ENCODE results near the gene PDE4D. TPM values are rescaled to one million over a fixed set of nuclear protein-coding genes. Genes with fewer than 3 reads are reported as not detected.

Gene PDE4D
- total and polyA plus RNA-seq, 10 of the 15 experiments (the other 5 are each of a cell fraction or from before 2014, with no cell fraction given) = 0.87 to 4.1 (median 2.2) TPM

DNA sequence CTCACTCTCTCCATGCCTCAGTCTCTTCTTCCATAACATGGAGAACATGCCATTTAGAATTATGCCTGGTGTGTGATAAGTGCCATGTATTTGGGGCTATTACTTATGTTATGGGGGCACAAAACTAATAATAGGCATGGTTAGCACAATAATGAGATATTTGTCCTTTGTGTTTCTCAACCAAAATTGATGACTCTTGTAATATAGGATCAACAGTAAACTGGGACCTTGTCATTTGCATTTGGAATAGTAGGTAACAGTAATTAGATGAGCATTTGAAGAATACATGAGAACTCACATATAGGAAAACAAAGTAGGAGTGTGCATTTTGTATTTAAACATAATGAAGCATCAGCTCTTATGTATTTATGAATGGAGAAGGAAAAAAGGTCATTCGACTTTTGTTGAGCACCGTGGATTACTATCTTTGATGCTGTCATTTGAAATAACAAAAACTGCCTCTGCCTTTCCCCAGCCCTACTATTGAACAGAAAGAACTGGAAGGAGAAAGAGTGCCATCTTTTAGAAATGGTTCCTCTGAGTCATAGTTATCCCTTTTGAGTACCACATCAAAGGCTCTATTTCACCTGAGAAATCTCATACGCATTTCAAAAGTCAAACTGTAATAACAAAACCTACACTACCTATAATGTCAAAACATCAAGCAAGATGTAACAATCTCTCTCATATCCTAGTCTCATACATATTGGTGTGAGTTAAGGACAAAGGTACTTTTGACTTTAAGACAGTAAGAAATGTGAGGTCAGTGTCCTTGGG is 655.2 kb downstream of the PDE4D start (continued):
- TF ChIP-seq, protein P1, sequence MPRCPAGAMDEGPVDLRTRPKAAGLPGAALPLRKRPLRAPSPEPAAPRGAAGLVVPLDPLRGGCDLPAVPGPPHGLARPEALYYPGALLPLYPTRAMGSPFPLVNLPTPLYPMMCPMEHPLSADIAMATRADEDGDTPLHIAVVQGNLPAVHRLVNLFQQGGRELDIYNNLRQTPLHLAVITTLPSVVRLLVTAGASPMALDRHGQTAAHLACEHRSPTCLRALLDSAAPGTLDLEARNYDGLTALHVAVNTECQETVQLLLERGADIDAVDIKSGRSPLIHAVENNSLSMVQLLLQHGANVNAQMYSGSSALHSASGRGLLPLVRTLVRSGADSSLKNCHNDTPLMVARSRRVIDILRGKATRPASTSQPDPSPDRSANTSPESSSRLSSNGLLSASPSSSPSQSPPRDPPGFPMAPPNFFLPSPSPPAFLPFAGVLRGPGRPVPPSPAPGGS (IDR thresholded peaks at IDR 0.05; ENCODE audit: borderline replicate concordance, insufficient read depth, low read depth, low read length, poor library complexity, severe bottlenecking) = peak; percentile 73
- TF ChIP-seq JUNB (IDR thresholded peaks at IDR 0.05) (peak; percentile 97), ZZZ3 (IDR thresholded peaks at IDR 0.05; ENCODE audit: control insufficient read depth, insufficient read length, low read depth) (no peak), ASH2L (IDR thresholded peaks at IDR 0.05; ENCODE audit: borderline replicate concordance, low read depth) (no peak), NFYA (IDR thresholded peaks at IDR 0.05; ENCODE audit: borderline replicate concordance, low read depth, low read length) (no peak), CHD1 (IDR thresholded peaks at IDR 0.05; ENCODE audit: low read depth, low read length) (no peak), HDAC6 (IDR thresholded peaks at IDR 0.05; ENCODE audit: unreplicated experiment) (no peak), MEF2A (IDR thresholded peaks at IDR 0.05; ENCODE audit: insufficient read depth, low read depth, low read length) (peak; percentile 57; the same call in 1 of the 2 replicates), SMC3 (IDR thresholded peaks at IDR 0.05; ENCODE audit: borderline replicate concordance, low read length) (no peak), MTA3 (IDR thresholded peaks at IDR 0.05; ENCODE audit: borderline replicate concordance, low read length) (0 out of 2 replicates have a peak, but pooled peaks have one; percentile 64), ZNF384 (IDR thresholded peaks at IDR 0.05; ENCODE audit: borderline replicate concordance, low read depth, low read length) (no peak), PML (IDR thresholded peaks at IDR 0.05; ENCODE audit: low read length) (0 out of 2 replicates have a peak, but pooled peaks have one; percentile 31), JUND (IDR thresholded peaks at IDR 0.05; ENCODE audit: low read depth, low read length) (no peak), NFIC (IDR thresholded peaks at IDR 0.05; ENCODE audit: low read depth, low read length) (peak; percentile 94), CBFB (IDR thresholded peaks at IDR 0.05; ENCODE audit: low read depth) (peak; percentile 37; the same call in 1 of the 2 replicates), TCF7 (IDR thresholded peaks at IDR 0.05; ENCODE audit: borderline replicate concordance) (peak; percentile 99), PRDM15 (CRISPR knock-in tag; IDR thresholded peaks at IDR 0.05) (no peak), ETV6 (conservative IDR thresholded peaks at IDR 0.05 in 1 of 2, IDR thresholded peaks at IDR 0.05 in 1 of 2; ENCODE audit: borderline replicate concordance in 1 of 2, low read depth in 1 of 2) (0 out of 4 replicates have a peak, but pooled peaks of 1 of the 2 experiments have one; percentile 44), FOXM1 (IDR thresholded peaks at IDR 0.05; ENCODE audit: low read depth, low read length) (peak; percentile 65; the same call in 1 of the 2 replicates), DPF2 (IDR thresholded peaks at IDR 0.05) (0 out of 2 replicates have a peak, but pooled peaks have one; percentile 27), EP300 (IDR thresholded peaks at IDR 0.05; ENCODE audit: borderline replicate concordance in 1 of 2, control insufficient read depth in 1 of 2, low read depth in 2 of 2, low read length in 2 of 2) (peak in 1 of 2 experiments; percentile 48; a peak in 1 of 4 replicates), RUNX3 (IDR thresholded peaks at IDR 0.05; ENCODE audit: low read length) (peak; percentile 98), SIX5 (IDR thresholded peaks at IDR 0.05; ENCODE audit: low read depth, low read length, severe bottlenecking) (no peak)
- TF ChIP-seq, protein P2, sequence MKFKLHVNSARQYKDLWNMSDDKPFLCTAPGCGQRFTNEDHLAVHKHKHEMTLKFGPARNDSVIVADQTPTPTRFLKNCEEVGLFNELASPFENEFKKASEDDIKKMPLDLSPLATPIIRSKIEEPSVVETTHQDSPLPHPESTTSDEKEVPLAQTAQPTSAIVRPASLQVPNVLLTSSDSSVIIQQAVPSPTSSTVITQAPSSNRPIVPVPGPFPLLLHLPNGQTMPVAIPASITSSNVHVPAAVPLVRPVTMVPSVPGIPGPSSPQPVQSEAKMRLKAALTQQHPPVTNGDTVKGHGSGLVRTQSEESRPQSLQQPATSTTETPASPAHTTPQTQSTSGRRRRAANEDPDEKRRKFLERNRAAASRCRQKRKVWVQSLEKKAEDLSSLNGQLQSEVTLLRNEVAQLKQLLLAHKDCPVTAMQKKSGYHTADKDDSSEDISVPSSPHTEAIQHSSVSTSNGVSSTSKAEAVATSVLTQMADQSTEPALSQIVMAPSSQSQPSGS (IDR thresholded peaks at IDR 0.05; ENCODE audit: low read length) = peak; percentile 77

Data from GM12878 (cell line).